Dendritic cell treated with granulocyte-macrophage colony-stimulating factor and Interleukin-4, amounts not matched to agents 40 ng/mL and 50 ng/mL, for 4 days (primary cell): ENCODE measurements around the gene MAGI3.
"Not testable (repeated sequence)": the region's sequence is repeated elsewhere in the genome, so short reads cannot be mapped to it uniquely, and the experiment has no call there.

ENCODE experiments used
- H3K27ac Mint-ChIP-seq: one replicate; pipeline ENCODE4 v1.8.0; 2022; ENCODE audit warnings: mild to moderate bottlenecking, mixed read lengths
- H3K27me3 Mint-ChIP-seq: one replicate; pipeline ENCODE4 v1.8.0; 2022; ENCODE audit warnings: mild to moderate bottlenecking, mixed read lengths
- H3K36me3 Mint-ChIP-seq: one replicate; pipeline ENCODE4 v1.8.0; 2022; ENCODE audit warnings: low read depth, mixed read lengths
- H3K4me1 Mint-ChIP-seq: one replicate; pipeline ENCODE4 v1.8.0; 2022; ENCODE audit warnings: low read depth, mixed read lengths
- H3K4me3 Mint-ChIP-seq: one replicate; pipeline ENCODE4 v1.8.0; 2022; ENCODE audit warnings: mild to moderate bottlenecking, moderate library complexity, mixed read lengths
- H3K9me3 Mint-ChIP-seq: one replicate; pipeline ENCODE4 v1.8.0; 2022; ENCODE audit warnings: mixed read lengths
- intact Hi-C: fragments of 100-400 bp; cut with micrococcal nuclease; formaldehyde crosslinking; loops from one replicate; pipeline ENCODE4 v1.15.0; 2022

MAGI3 gene

DNA sequence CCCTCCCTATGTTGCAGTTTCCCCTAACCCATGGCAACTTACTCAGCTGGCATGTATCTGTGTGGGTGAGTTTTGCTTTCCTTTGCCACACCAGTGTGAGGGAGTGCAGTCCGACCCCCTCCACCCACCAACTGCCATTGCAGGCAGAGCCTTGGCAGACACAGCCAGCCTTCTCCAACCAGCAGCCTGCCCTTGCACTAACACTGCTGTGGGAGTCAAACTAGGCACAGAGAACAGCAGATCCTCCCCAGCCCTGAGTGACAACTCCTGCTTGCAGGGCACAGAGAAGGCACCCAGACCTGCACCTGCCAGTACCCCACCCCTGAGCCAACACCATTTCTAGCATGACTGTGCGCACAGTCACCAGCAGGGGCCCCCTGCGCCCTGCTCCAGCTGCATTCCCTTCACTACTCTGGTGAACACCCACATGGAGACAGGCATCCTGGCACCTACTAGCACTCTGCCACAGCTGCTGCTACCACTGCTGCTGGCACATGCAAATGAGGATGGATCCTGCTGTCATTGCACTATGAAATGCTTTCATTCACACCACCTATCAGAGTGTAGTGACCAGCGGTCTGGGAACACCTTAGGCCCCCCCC lies 98.4 kb downstream of the MAGI3 start:
- no peaks in the 10 kb centered on the region for H3K36me3 Mint-ChIP-seq

DNA sequence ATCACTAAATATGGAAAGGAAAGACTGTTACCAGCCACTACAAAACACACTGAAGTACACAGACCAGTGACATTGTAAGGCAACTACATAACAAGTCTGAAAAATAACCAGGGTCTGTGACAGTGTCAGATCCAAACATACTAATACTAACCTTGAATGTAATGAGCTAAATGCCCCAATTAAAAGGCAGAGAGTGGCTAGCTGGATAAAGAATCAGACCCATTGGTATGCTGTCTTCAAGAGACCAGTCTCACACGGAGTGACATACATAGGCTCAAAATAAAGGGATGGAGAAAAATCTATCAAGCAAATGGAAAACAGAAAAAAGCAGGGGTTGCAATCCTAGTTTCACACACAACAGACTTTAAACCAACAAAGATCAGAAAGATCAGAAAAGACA lies 100.1 kb downstream of the MAGI3 start:
- intact Hi-C loops = no loop called here
- H3K27ac Mint-ChIP-seq = no peak overlapping the region
- H3K4me3 Mint-ChIP-seq = no peak overlapping the region

More for the DNA sequence above, 98.4 kb downstream of the MAGI3 start:
- Mint-ChIP-seq H3K9me3 (peaks cover 73% of the 10 kb centered on the region), H3K4me3 (no peak overlapping the region), H3K4me1 (no peaks in the 10 kb centered on the region), H3K27me3 (no peaks in the 10 kb centered on the region), H3K27ac (no peak overlapping the region)
- intact Hi-C loops = no loop called here

DNA sequence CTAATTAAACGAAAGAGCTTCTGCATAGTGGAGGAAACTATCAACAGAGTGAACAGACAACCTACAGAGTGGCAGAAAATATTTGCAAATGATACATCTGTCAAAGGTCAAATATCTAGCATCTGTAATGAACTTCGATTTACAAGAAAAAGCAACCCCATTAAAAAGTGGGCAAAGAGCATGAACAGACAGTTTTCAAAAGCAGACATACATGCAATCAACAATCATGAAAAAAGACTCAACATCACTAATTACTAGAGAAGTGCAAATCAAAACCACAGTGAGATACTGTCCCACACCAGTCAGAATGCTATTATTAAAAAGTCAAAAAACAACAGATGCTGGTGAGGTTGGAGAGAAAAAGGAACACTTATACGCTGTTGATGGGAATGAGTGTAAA lies 103.2 kb downstream of the MAGI3 start:
- Mint-ChIP-seq H3K27me3 (no peaks in the 10 kb centered on the region), H3K4me3 (no peak overlapping the region), H3K9me3 (peaks cover 58% of the 10 kb centered on the region), H3K36me3 (no peaks in the 10 kb centered on the region), H3K27ac (no peak overlapping the region), H3K4me1 (no peaks in the 10 kb centered on the region)
- intact Hi-C loops = no loop called here

More for the DNA sequence above, 100.1 kb downstream of the MAGI3 start:
- H3K9me3 Mint-ChIP-seq = peaks cover 75% of the 10 kb centered on the region
- no peaks in the 10 kb centered on the region for H3K4me1 Mint-ChIP-seq
- no peaks in the 10 kb centered on the region for H3K27me3 Mint-ChIP-seq
- no peaks in the 10 kb centered on the region for H3K36me3 Mint-ChIP-seq

DNA sequence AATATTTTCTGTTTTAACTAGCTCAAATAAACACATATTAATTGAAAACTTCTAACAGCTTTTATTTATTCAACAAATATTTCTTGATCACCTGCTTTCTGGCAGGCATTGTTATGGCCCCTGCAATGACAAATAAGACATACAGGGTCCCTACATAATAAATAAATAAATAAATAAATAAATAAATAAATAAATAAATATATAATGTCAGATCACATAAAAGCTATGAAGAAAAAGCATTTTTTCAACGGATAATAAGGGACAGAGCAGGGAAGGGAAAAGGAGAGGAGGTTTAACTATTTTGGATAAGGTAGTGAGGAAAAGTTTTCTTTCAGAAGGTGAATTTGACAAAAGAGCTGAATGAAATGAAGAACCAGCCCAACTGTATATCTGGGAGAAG lies 115.0 kb downstream of the MAGI3 start:
- Mint-ChIP-seq H3K9me3 (peaks cover 2% of the 10 kb centered on the region), H3K4me1 (no peaks in the 10 kb centered on the region), H3K27ac (no peak overlapping the region), H3K36me3 (no peaks in the 10 kb centered on the region), H3K27me3 (no peaks in the 10 kb centered on the region), H3K4me3 (no peak overlapping the region)
- intact Hi-C loops = no loop called here

DNA sequence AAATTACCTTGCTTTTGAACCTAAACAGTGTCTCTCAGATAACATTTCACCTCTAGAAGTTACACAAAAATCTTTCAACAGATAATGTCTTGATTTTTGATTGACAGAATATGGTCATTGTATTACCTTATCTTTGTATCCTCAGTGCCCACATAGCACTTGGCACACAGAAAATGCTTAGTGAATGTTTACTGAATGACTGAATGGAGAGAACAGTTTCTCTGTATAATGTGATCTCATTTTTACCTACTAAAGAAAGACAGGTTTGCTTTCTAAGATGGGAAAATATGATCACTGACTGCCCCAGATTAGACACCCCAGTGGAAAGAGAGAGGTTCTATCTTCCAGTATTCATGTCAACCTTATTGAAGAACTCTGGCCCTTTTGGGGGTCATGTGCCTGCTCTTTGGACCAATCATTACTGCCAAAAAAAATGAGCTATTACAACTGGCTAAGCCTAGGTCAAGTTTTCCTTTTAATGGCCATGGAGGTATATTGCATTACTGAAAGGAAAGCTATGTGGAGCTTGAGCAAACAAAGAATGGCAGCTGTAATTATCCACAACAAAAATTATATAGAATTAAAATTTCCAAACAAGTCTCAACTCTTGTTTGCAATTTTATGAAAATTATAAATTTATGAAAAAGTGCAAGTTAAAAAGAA lies 117.4 kb downstream of the MAGI3 start:
- H3K36me3 Mint-ChIP-seq = no peaks in the 10 kb centered on the region
- H3K27me3 Mint-ChIP-seq = no peaks in the 10 kb centered on the region
- H3K27ac Mint-ChIP-seq = no peak overlapping the region
- H3K4me3 Mint-ChIP-seq = no peak overlapping the region
- peaks cover 9% of the 10 kb centered on the region for H3K9me3 Mint-ChIP-seq
- intact Hi-C loops = no loop called here
- H3K4me1 Mint-ChIP-seq = no peaks in the 10 kb centered on the region

DNA sequence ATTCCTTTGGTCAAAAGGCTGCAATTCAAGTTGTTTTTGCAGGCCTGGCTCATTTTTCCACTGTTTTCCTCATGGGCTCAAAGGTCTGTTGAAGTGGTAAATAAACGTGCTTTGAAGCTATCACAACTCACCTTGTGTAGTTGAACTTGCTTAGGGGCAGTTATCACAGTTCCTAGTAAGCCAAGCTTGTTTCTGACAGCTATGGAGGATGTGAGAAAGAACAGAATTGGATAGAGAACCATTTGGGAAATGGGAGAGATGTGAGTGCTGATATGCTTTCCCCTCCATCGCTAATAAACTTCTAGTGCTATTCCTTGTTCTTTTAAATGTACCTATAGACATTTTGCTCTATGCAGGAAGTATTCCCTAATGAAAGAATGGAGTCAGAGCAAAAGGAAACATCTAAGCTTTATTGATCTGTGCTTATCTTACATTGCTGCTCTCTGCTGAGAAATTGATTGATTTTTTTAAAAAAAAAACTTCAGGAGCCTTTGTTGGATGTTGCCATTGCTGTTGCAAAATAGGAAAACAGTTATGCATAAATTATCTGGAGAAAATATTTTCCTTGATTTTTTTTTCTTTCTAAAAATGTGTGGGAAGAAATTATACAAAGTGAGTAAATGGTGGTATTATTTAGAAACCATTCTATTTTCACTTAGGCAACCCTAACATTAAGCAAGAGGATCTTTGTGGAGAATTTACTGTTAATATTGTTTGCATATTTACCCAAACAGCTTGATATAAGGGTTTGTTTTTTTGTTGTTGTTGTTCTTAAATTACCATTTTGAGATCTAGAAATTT lies 118.2 kb downstream of the MAGI3 start:
- Mint-ChIP-seq H3K4me3 (no peak overlapping the region), H3K9me3 (peaks cover 9% of the 10 kb centered on the region), H3K27ac (no peak overlapping the region), H3K36me3 (no peaks in the 10 kb centered on the region), H3K4me1 (no peaks in the 10 kb centered on the region), H3K27me3 (no peaks in the 10 kb centered on the region)
- intact Hi-C loops = no loop called here

DNA sequence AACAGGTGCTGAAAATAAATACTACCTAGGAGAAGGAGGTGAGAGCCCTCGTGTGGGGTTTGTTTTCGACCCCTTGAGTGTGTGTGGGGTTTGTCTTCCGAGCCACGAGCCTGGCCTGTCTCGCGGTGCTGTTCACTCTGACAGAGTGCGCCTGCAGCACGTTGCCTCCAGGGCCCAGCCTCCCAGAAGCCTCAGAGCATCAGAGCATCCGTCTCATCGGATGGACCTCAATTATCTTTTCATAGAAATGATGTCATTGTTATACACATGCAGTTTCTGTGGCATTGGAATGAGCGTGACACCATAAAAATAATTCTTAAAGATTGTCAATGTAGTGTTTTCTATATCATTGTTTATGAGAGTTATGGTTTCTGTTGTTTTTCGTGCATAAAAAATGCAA lies 119.5 kb downstream of the MAGI3 start:
- intact Hi-C loops, H3K4me1 Mint-ChIP-seq, H3K27me3 Mint-ChIP-seq, H3K9me3 Mint-ChIP-seq, H3K27ac Mint-ChIP-seq, H3K36me3 Mint-ChIP-seq, H3K4me3 Mint-ChIP-seq: not testable (repeated sequence)

DNA sequence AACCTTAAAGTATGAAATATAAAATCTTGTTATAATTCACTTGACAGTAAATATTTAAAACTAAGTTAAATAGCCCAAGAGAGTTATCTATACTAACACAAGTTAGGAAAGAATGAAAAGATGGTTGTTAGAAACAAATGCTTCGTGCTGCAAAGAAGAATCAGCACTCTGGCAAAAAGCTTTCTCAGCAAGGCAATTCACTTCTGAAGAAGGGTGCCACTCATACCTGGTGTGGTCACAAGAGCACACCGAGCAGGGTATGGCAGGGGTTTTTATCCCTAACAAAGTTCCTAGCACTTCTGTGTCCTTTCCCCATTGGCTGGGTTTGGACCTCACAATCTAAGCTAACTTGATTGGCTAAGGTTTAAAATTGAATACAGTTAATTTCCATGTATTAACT lies 121.0 kb downstream of the MAGI3 start:
- Mint-ChIP-seq H3K27me3 (no peaks in the 10 kb centered on the region), H3K36me3 (no peaks in the 10 kb centered on the region), H3K4me3 (no peak overlapping the region), H3K27ac (no peak overlapping the region), H3K9me3 (peaks cover 9% of the 10 kb centered on the region), H3K4me1 (no peaks in the 10 kb centered on the region)
- intact Hi-C loops = no loop called here

DNA sequence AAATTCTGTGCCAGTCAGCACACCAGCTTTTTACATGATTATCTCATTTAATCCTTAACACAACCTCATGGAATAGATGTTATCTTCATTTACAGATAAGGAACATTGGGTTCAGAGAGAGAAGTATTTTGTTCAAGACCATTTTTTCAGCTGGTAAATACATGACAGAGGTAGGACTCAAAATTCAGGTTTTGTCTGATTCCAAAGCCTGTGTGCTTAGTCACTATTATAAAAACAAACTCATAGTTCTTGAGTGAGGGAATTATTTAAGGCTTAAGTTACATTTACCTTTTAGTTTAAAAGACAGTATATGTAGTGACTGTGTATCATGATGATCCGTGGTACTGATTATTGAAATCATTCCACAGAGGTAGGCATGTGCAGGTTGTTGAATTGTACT lies 125.2 kb downstream of the MAGI3 start:
- no peak overlapping the region for H3K4me3 Mint-ChIP-seq
- intact Hi-C loops = no loop called here
- H3K27ac Mint-ChIP-seq = no peak overlapping the region
- H3K9me3 Mint-ChIP-seq = peaks cover 6% of the 10 kb centered on the region
- H3K4me1 Mint-ChIP-seq = no peaks in the 10 kb centered on the region
- no peaks in the 10 kb centered on the region for H3K36me3 Mint-ChIP-seq
- no peaks in the 10 kb centered on the region for H3K27me3 Mint-ChIP-seq

DNA sequence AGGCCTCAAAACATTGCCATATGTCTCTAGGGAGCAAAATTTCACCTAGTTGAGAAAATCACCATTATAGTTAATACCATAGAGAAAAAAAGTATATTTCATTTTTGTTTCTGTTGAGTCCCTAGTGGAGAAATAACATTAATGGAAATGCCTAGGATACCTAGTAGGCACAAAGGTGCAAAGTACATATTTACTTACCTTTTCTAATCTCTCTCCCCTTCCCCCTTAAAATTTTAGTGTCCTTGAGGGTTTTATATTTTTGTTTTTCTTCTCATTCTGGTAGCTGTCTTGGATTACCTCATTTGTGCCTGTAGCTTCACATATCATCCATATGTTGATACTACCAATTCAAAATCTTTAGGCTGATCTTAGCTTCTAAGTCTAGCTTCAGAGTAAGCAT lies 127.0 kb downstream of the MAGI3 start:
- H3K27ac Mint-ChIP-seq = no peak overlapping the region
- no peaks in the 10 kb centered on the region for H3K36me3 Mint-ChIP-seq
- no peak overlapping the region for H3K4me3 Mint-ChIP-seq
- H3K9me3 Mint-ChIP-seq = no peaks in the 10 kb centered on the region
- intact Hi-C loops = no loop called here
- no peaks in the 10 kb centered on the region for H3K27me3 Mint-ChIP-seq
- H3K4me1 Mint-ChIP-seq = no peaks in the 10 kb centered on the region

DNA sequence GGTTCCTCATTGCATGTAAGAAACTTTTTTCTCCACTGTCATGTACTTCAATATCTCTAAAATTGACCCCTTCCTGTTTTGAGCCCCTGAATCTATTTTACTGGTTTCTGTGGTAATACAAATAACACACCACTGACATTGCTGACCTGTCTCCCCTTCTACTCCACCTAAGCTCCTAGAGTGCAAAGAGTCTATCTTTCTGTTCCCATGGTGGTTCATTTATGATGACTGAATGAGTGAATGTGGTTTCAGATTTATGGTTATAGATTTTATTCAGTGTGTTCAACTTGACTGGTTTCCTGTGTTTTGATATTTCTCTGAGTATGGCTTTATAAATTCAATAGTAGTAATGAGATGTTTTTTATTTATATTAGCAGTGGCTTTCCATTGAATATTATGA lies 127.7 kb downstream of the MAGI3 start:
- no peaks in the 10 kb centered on the region for H3K36me3 Mint-ChIP-seq
- H3K4me3 Mint-ChIP-seq = no peak overlapping the region
- H3K27ac Mint-ChIP-seq = no peak overlapping the region
- no peaks in the 10 kb centered on the region for H3K27me3 Mint-ChIP-seq
- H3K4me1 Mint-ChIP-seq = no peaks in the 10 kb centered on the region
- peaks cover 5% of the 10 kb centered on the region for H3K9me3 Mint-ChIP-seq
- intact Hi-C loops = no loop called here

DNA sequence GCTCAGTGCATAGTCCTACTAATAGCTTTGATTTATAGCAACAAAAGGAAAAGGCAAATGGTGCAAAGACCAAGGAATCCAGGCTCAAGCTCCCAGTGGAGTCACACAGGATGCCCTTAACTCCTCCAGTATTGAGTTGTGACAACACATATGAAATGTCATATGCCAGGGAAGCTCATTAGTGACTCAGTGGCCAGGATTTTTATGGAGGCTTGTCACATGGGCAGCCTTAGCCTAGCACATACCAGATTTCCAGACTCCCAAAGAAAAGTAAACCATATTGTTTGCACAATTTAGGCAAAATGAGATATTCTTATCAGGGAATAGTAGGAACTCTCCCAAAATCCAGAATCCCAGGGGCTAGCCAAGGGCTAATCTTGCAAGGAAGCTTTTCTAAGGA lies 129.2 kb downstream of the MAGI3 start:
- H3K4me3 Mint-ChIP-seq = no peak overlapping the region
- H3K27ac Mint-ChIP-seq = no peak overlapping the region
- H3K9me3 Mint-ChIP-seq = peaks cover 21% of the 10 kb centered on the region
- H3K36me3 Mint-ChIP-seq = no peaks in the 10 kb centered on the region
- H3K27me3 Mint-ChIP-seq = no peaks in the 10 kb centered on the region
- intact Hi-C loops = no loop called here
- H3K4me1 Mint-ChIP-seq = no peaks in the 10 kb centered on the region

DNA sequence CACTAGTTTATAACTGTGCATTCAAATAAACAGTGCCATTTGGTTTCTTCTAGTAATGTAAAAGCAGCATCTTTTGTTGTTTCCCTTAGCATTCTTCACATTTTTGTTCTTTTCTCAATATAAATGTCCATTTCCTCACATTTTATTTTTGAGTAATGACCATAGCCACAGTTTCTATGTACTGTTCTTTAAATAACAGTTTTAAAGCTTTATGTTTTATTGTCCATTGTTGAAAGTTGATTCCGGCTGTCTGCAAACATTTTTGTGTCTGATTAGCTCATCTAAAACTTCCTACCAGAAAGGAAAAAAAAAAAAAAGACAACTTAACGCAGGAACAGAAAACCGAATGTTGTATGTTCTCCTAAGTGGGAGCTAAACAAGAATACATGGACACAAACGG lies 139.7 kb downstream of the MAGI3 start:
- Mint-ChIP-seq H3K4me3 (no peak overlapping the region), H3K27ac (no peak overlapping the region)
- intact Hi-C loops = no loop called here

DNA sequence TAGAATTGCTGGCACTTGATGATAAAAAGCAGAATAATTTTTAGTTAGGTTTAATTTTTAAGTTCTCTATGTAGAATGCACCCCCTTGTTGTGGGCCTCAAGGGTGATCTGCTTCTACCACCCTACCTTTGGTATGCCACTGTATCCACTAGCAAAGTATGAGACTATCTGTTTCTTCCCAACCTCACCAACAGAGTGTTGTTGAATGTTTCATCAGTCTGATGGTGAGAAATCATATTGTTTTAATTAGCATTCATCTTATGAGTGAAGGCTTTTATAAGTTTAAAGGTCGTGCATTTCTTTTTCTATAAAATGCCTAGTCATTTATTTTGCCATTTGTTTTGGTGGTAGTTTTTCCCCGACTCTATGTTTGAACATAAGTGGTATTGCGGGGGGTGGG lies 141.0 kb downstream of the MAGI3 start:
- Mint-ChIP-seq H3K9me3 (no peaks in the 10 kb centered on the region), H3K4me3 (no peak overlapping the region), H3K27ac (no peak overlapping the region), H3K36me3 (no peaks in the 10 kb centered on the region), H3K4me1 (no peaks in the 10 kb centered on the region), H3K27me3 (peaks cover 1% of the 10 kb centered on the region)
- intact Hi-C loops = no loop called here

More for the DNA sequence above, 139.7 kb downstream of the MAGI3 start:
- Mint-ChIP-seq H3K27me3 (peaks cover 1% of the 10 kb centered on the region), H3K9me3 (peaks cover 5% of the 10 kb centered on the region), H3K4me1 (no peaks in the 10 kb centered on the region), H3K36me3 (no peaks in the 10 kb centered on the region)
